HFFc6 (cell line): Measurements from ENCODE around the gene TPTE. TPM values are rescaled to one million over a fixed set of nuclear protein-coding genes. Genes with fewer than 3 reads are reported as not detected.
"Not testable (repeated sequence)": the region's sequence is repeated elsewhere in the genome, so short reads cannot be mapped to it uniquely, and the experiment has no call there.

ENCODE experiments used
- DNase-seq: peaks from one replicate; pipeline ENCODE4 v3.0.0-alpha.2; 2018
- H3K27ac Mint-ChIP-seq: 2 replicates; pipeline ENCODE4 v1.8.0; 2020; ENCODE audit warnings: mild to moderate bottlenecking, mixed read lengths
- H3K27me3 Mint-ChIP-seq: 2 replicates; pipeline ENCODE4 v1.8.0; 2021; ENCODE audit warnings: mild to moderate bottlenecking, moderate library complexity, mixed read lengths; ENCODE audit not compliant: insufficient read depth
- H3K36me3 Mint-ChIP-seq: 2 replicates; pipeline ENCODE4 v1.8.0; 2021; ENCODE audit warnings: low read depth, mixed read lengths
- H3K4me1 Mint-ChIP-seq: 2 replicates; pipeline ENCODE4 v1.8.0; 2020; ENCODE audit warnings: low read depth, mixed read lengths
- H3K4me3 Mint-ChIP-seq: 2 replicates; pipeline ENCODE4 v1.8.0; 2020; ENCODE audit warnings: mild to moderate bottlenecking, moderate library complexity, mixed read lengths
- H3K9me3 Mint-ChIP-seq: 2 replicates; pipeline ENCODE4 v1.8.0; 2020; ENCODE audit warnings: mild to moderate bottlenecking, mixed read lengths
- CTCF ChIP-seq: fragments of 200-600 bp; sonication (generic); IDR thresholded peaks from 2 replicates; pipeline ENCODE4 v1.5.0; 2021; ENCODE audit warnings: antibody characterized with exemption, mild to moderate bottlenecking
- total RNA-seq, 6 experiments: library from RNA; stranded (reverse); fragmentation: NEBNext Ultra II Directional; extraction: Animal tissue kit (Norgen Biotek cat#: 25700); gene quantifications; 2 replicates in 1 of 6; 3 replicates in 5 of 6; pipeline ENCODE4 v1.2.3, GENCODE V29; 2021

The TPTE gene
- total RNA-seq, 6 experiments from 2014 or later = not detected

- H3K36me3 Mint-ChIP-seq = no peaks in the 10 kb centered on the region
- no peaks in the 10 kb centered on the region for H3K4me1 Mint-ChIP-seq
- H3K27ac Mint-ChIP-seq = no peak overlapping the region
- H3K4me3 Mint-ChIP-seq = no peak overlapping the region
- no peaks in the 10 kb centered on the region for H3K27me3 Mint-ChIP-seq
- no peak for TF ChIP-seq CTCF
- DNase-seq = no peak
- H3K9me3 Mint-ChIP-seq = peaks cover 10% of the 10 kb centered on the region
Measured at GRCh38 chr21:10616535-10616934, 95.2 kb downstream of the TPTE start.

GRCh38 chr21:10617133-10617752 is 95.9 kb downstream of the TPTE start:
- H3K36me3 Mint-ChIP-seq, H3K4me3 Mint-ChIP-seq, H3K4me1 Mint-ChIP-seq, H3K27ac Mint-ChIP-seq, H3K27me3 Mint-ChIP-seq, DNase-seq: not testable (repeated sequence)
- peaks cover 10% of the 10 kb centered on the region for H3K9me3 Mint-ChIP-seq

- H3K4me1 Mint-ChIP-seq = no peaks in the 10 kb centered on the region
- no peaks in the 10 kb centered on the region for H3K9me3 Mint-ChIP-seq
- no peaks in the 10 kb centered on the region for H3K36me3 Mint-ChIP-seq
- no peak for TF ChIP-seq CTCF
- H3K27me3 Mint-ChIP-seq = no peaks in the 10 kb centered on the region
- H3K27ac Mint-ChIP-seq = no peak overlapping the region
- H3K4me3 Mint-ChIP-seq = no peak overlapping the region
- no peak for DNase-seq
Measured at GRCh38 chr21:10627316-10627863, 106.0 kb downstream of the TPTE start.

GRCh38 chr21:10629239-10629638 is 107.9 kb downstream of the TPTE start:
- H3K4me3 Mint-ChIP-seq, H3K9me3 Mint-ChIP-seq, DNase-seq, H3K27ac Mint-ChIP-seq, H3K4me1 Mint-ChIP-seq, H3K27me3 Mint-ChIP-seq, H3K36me3 Mint-ChIP-seq: not testable (repeated sequence)

GRCh38 chr21:10630829-10631228 is 109.4 kb downstream of the TPTE start:
- not testable (repeated sequence) for DNase-seq, H3K36me3 Mint-ChIP-seq, H3K9me3 Mint-ChIP-seq, H3K4me3 Mint-ChIP-seq, H3K4me1 Mint-ChIP-seq, H3K27ac Mint-ChIP-seq, H3K27me3 Mint-ChIP-seq

GRCh38 chr21:10631316-10631715 is 109.9 kb downstream of the TPTE start:
- not testable (repeated sequence) for DNase-seq, H3K4me3 Mint-ChIP-seq, H3K36me3 Mint-ChIP-seq, H3K27me3 Mint-ChIP-seq, H3K4me1 Mint-ChIP-seq, H3K9me3 Mint-ChIP-seq, H3K27ac Mint-ChIP-seq

- not testable (repeated sequence) for H3K36me3 Mint-ChIP-seq, DNase-seq, H3K9me3 Mint-ChIP-seq, H3K4me3 Mint-ChIP-seq, H3K4me1 Mint-ChIP-seq, H3K27me3 Mint-ChIP-seq, H3K27ac Mint-ChIP-seq
Measured at GRCh38 chr21:10638144-10638543, 116.8 kb downstream of the TPTE start.

- H3K27me3 Mint-ChIP-seq = no peaks in the 10 kb centered on the region
- no peaks in the 10 kb centered on the region; the same call in none of the 2 replicates for H3K9me3 Mint-ChIP-seq
- DNase-seq = no peak
Measured at GRCh38 chr21:10639123-10639522, 117.7 kb downstream of the TPTE start.

GRCh38 chr21:10639746-10640145 is 118.4 kb downstream of the TPTE start:
- not testable (repeated sequence) for DNase-seq, H3K9me3 Mint-ChIP-seq, H3K27ac Mint-ChIP-seq, H3K4me1 Mint-ChIP-seq, H3K27me3 Mint-ChIP-seq, H3K4me3 Mint-ChIP-seq, H3K36me3 Mint-ChIP-seq

More at GRCh38 chr21:10639123-10639522, 117.7 kb downstream of the TPTE start:
- Mint-ChIP-seq H3K4me1 (no peaks in the 10 kb centered on the region), H3K27ac (no peak overlapping the region), H3K36me3 (no peaks in the 10 kb centered on the region), H3K4me3 (no peak overlapping the region)
- TF ChIP-seq CTCF = no peak
